HEK293 (cell line): Measurements from ENCODE around the gene PARD6G.
A peak's percentile ranks its signal among the peaks of the same experiment; 100 is the strongest.

ENCODE experiments used
- CTCF ChIA-PET: fragments of 350-600 bp; formaldehyde crosslinking; extraction: SDS; loops from one replicate; lab custom pipeline; 2021; ENCODE audit warnings: antibody characterized with exemption; lab: Yijun Ruan, JAX
- POLR2A ChIA-PET: fragments of 300-600 bp; formaldehyde crosslinking; extraction: SDS; loops from one replicate; lab custom pipeline; 2020; ENCODE audit warnings: antibody characterized with exemption, inconsistent platforms; lab: Yijun Ruan, JAX
- H3K27ac ChIP-seq: fragments of 200-500 bp; sonication (Bioruptor generic); 2 replicates; pipeline ENCODE4 v1.5.1; 2014; ENCODE audit warnings: low read depth, low read length, control low read depth, inconsistent platforms; ENCODE audit errors: extremely low read depth
- H3K36me3 ChIP-seq, 2 experiments: fragments of 200-500 bp in 1 of 2; sonication (Bioruptor generic) in 1 of 2; 1 replicate in 1 of 2; 2 replicates in 1 of 2; pipeline ENCODE4 v1.5.1; 2014 to 2017; ENCODE audit warnings: inconsistent platforms in 2 of 2, low read length in 2 of 2; ENCODE audit not compliant: control insufficient read depth in 2 of 2, insufficient read depth in 1 of 2
- H3K4me1 ChIP-seq: fragments of 200-500 bp; sonication (Bioruptor generic); 2 replicates; pipeline ENCODE4 v1.5.1; 2014; ENCODE audit warnings: mild to moderate bottlenecking, low read length, inconsistent platforms; ENCODE audit not compliant: control insufficient read depth, insufficient read depth
- H3K4me3 ChIP-seq: 2 replicates; pipeline ENCODE4 v1.5.1; 2011; ENCODE audit warnings: low read depth, mild to moderate bottlenecking, control low read depth, low read length, moderate library complexity
- H3K9me3 ChIP-seq: fragments of 200-500 bp; sonication (Bioruptor generic); 2 replicates; pipeline ENCODE4 v1.5.1; 2014; ENCODE audit warnings: low read depth, low read length, inconsistent platforms; ENCODE audit not compliant: control insufficient read depth, insufficient read depth
- IKZF3 ChIP-seq: fragments of 450-650 bp; IDR thresholded peaks from 2 replicates; pipeline ENCODE4 v1.5.0; 2018; ENCODE audit warnings: missing biosample characterization, mild to moderate bottlenecking, missing genetic modification characterization, moderate library complexity
- MEIS1 ChIP-seq: sonication (generic); formaldehyde crosslinking; IDR thresholded peaks from 2 replicates; pipeline ENCODE4 v1.8.1; 2022; ENCODE audit warnings: missing genetic modification reagents, mild to moderate bottlenecking, borderline replicate concordance
- SP2 ChIP-seq: fragments of 450-650 bp; formaldehyde crosslinking; IDR thresholded peaks from 2 replicates; pipeline ENCODE4 v1.5.1; 2016; ENCODE audit warnings: missing biosample characterization, missing genetic modification characterization
- ZFHX2 ChIP-seq: fragments of 450-650 bp; formaldehyde crosslinking; conservative IDR thresholded peaks from 2 replicates; pipeline ENCODE4 v1.5.1; 2016; ENCODE audit warnings: missing biosample characterization, missing genetic modification characterization
- ZNF112 ChIP-seq: fragments of 450-650 bp; formaldehyde crosslinking; IDR thresholded peaks from 2 replicates; pipeline ENCODE4 v1.5.0; 2017; ENCODE audit warnings: missing biosample characterization, missing genetic modification characterization
- ZNF354C ChIP-seq: fragments of 450-650 bp; formaldehyde crosslinking; IDR thresholded peaks from 2 replicates; pipeline ENCODE4 v1.5.1; 2016; ENCODE audit warnings: missing biosample characterization, missing genetic modification characterization, low read depth, borderline replicate concordance
- ZNF366 ChIP-seq: fragments of 450-650 bp; formaldehyde crosslinking; conservative IDR thresholded peaks from 2 replicates; pipeline ENCODE4 v1.5.1; 2016; ENCODE audit warnings: missing biosample characterization, missing genetic modification characterization
- ZNF391 ChIP-seq: fragments of 450-650 bp; formaldehyde crosslinking; IDR thresholded peaks from 2 replicates; pipeline ENCODE4 v1.5.1; 2016; ENCODE audit warnings: low read depth, missing biosample characterization, missing genetic modification characterization, borderline replicate concordance
- ZNF48 ChIP-seq: fragments of 450-650 bp; formaldehyde crosslinking; IDR thresholded peaks from 2 replicates; pipeline ENCODE4 v1.5.1; 2016; ENCODE audit warnings: missing biosample characterization, missing genetic modification characterization
- ZNF521 ChIP-seq: fragments of 450-650 bp; formaldehyde crosslinking; IDR thresholded peaks from 2 replicates; pipeline ENCODE4 v1.5.1; 2017; ENCODE audit warnings: missing biosample characterization, mild to moderate bottlenecking, missing genetic modification characterization
- ZNF529 ChIP-seq: fragments of 450-650 bp; formaldehyde crosslinking; IDR thresholded peaks from 2 replicates; pipeline ENCODE4 v1.5.1; 2017; ENCODE audit warnings: missing genetic modification characterization, missing biosample characterization; ENCODE audit not compliant: insufficient replicate concordance
- ZNF548 ChIP-seq: fragments of 450-650 bp; formaldehyde crosslinking; IDR thresholded peaks from 2 replicates; pipeline ENCODE4 v1.5.1; 2016; ENCODE audit warnings: missing biosample characterization, missing genetic modification characterization
- ZNF555 ChIP-seq: fragments of 450-650 bp; formaldehyde crosslinking; conservative IDR thresholded peaks from 2 replicates; pipeline ENCODE4 v1.5.1; 2017; ENCODE audit warnings: missing biosample characterization, mild to moderate bottlenecking, missing genetic modification characterization, inconsistent platforms
- ZNF561 ChIP-seq: fragments of 450-650 bp; IDR thresholded peaks from 2 replicates; pipeline ENCODE4 v1.5.1; 2018; ENCODE audit warnings: missing biosample characterization, missing genetic modification characterization, borderline replicate concordance
- ZNF747 ChIP-seq: fragments of 450-650 bp; formaldehyde crosslinking; IDR thresholded peaks from 2 replicates; pipeline ENCODE4 v1.5.1; 2016; ENCODE audit warnings: missing biosample characterization, missing genetic modification characterization
- ZNF777 ChIP-seq: fragments of 450-650 bp; formaldehyde crosslinking; IDR thresholded peaks from 2 replicates; pipeline ENCODE4 v1.5.1; 2017; ENCODE audit warnings: missing biosample characterization, missing genetic modification characterization, borderline replicate concordance
- ZNF785 ChIP-seq: fragments of 450-650 bp; formaldehyde crosslinking; IDR thresholded peaks from 2 replicates; pipeline ENCODE4 v1.5.1; 2016; ENCODE audit warnings: missing biosample characterization, missing genetic modification characterization
- TF ChIP-seq, protein P1 (sequence below): fragments of 450-650 bp; formaldehyde crosslinking; IDR thresholded peaks from 2 replicates; pipeline ENCODE4 v1.5.1; 2017; ENCODE audit warnings: missing biosample characterization, missing genetic modification characterization
- TF ChIP-seq, protein P2 (sequence below): sonication (generic); formaldehyde crosslinking; IDR thresholded peaks from 2 replicates; pipeline ENCODE4 v1.8.1; 2022; ENCODE audit warnings: mild to moderate bottlenecking, moderate library complexity, missing genetic modification reagents

The PARD6G gene

DNA sequence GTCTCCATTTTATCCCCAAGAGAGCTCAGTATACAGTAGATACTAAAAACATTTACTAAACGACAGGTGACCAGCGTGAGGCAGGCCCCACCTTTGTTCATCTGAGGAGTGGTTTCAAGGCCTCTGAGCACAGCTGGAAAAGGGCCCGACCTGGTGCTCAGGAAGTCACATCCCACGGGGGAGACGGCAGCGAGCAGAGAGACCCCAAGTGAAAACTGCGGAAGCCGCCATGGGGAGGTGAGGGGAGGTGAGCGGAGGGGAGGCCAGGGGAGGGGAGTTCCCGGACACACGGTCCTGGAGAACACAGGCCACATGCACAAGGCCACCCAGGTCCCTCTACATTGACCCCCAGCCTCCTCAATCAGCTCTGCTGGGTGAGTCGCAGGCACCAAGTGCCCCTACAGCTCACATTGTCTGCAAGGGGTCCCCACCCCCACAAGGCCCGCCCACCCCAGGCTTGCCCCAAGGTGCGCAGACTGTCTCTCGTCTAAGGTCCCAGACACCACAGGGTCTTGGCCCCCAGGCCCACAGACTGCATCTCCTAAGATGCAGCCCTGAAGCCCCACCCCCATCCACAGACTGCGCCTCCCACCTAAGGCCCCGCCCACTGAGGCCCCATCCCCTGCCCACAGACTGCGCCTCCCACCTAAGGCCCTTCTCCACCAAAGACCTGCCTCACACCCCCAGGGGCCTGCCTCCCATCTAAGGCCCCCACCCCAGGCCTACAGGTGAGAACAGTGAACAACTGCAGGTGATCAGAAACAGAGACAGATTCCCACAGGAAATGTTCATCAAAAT, 19.1 kb downstream of the PARD6G start:
- no peak overlapping the region for H3K4me3 ChIP-seq
- CTCF ChIA-PET, result no interaction called here
- POLR2A ChIA-PET, result no interaction called here
- peaks cover 7% of the 10 kb centered on the region; the same call in 1 of the 2 replicates for H3K4me1 ChIP-seq
- TF ChIP-seq, protein P1, sequence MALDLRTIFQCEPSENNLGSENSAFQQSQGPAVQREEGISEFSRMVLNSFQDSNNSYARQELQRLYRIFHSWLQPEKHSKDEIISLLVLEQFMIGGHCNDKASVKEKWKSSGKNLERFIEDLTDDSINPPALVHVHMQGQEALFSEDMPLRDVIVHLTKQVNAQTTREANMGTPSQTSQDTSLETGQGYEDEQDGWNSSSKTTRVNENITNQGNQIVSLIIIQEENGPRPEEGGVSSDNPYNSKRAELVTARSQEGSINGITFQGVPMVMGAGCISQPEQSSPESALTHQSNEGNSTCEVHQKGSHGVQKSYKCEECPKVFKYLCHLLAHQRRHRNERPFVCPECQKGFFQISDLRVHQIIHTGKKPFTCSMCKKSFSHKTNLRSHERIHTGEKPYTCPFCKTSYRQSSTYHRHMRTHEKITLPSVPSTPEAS (tag by site-specific recombination), result no peak
- TF ChIP-seq ZNF112 (no peak), ZFHX2 (tag by site-specific recombination) (0 out of 2 replicates have a peak, but pooled peaks have one; percentile 15), ZNF521 (no peak), MEIS1 (CRISPR knock-in tag) (no peak)
- no peaks in the 10 kb centered on the region for H3K36me3 ChIP-seq
- no peaks in the 10 kb centered on the region for H3K9me3 ChIP-seq
- no peak overlapping the region for H3K27ac ChIP-seq

DNA sequence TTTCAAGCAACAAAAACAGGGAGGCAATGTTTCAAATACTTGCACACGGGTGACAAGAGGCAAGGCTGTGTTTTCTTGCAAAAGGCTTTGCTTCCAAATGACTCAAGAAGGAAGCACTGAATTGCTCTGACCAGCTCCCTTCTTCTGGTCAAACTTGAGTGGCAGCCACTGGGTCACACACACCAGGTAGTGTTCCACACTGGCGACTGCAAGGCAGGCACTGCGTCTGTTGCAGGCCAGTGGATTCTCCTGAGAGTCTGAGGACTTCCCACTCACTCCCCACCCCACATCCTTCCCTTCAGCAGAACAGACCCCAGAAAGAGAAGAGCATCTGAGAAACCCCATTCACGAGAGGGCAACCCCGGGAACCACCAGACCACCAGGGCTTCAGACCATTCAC, 19.8 kb downstream of the PARD6G start:
- peaks cover 7% of the 10 kb centered on the region; the same call in 1 of the 2 replicates for H3K4me1 ChIP-seq
- CTCF ChIA-PET, result no interaction called here
- no peak overlapping the region for H3K4me3 ChIP-seq
- no peaks in the 10 kb centered on the region for H3K36me3 ChIP-seq
- no peaks in the 10 kb centered on the region for H3K9me3 ChIP-seq
- TF ChIP-seq ZNF548 (tag by site-specific recombination) (no peak), ZNF561 (tag by site-specific recombination) (no peak), ZNF555 (tag by site-specific recombination) (no peak), ZNF366 (tag by site-specific recombination) (no peak)
- POLR2A ChIA-PET, result no interaction called here
- no peak overlapping the region for H3K27ac ChIP-seq

DNA sequence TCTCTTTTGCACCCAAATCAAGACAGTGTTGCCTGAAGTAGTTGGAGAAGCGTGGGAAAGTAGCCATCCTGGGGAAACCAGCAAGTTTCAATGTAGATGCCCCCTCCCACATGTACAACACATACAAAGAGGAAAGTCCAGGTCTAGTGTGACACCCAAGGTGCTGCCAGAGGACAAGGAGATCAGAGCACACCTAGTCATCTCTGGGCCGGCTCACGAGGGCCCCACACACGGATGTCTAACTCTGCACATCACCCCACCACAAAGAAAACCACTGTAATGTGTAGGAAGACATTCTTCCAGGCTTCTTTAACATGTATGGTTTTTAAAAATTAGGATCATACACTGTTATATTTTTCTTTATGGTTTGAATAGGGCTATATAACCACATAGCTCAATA, 21.6 kb downstream of the PARD6G start:
- TF ChIP-seq ZNF48 (tag by site-specific recombination) (no peak), IKZF3 (tag by site-specific recombination) (no peak), SP2 (tag by site-specific recombination) (no peak), ZNF529 (tag by site-specific recombination) (no peak), ZNF747 (no peak), ZNF366 (tag by site-specific recombination) (no peak), ZNF777 (tag by site-specific recombination) (no peak), ZNF785 (tag by site-specific recombination) (no peak), ZNF354C (tag by site-specific recombination) (no peak), ZNF391 (tag by site-specific recombination) (no peak)
- TF ChIP-seq, protein P2, sequence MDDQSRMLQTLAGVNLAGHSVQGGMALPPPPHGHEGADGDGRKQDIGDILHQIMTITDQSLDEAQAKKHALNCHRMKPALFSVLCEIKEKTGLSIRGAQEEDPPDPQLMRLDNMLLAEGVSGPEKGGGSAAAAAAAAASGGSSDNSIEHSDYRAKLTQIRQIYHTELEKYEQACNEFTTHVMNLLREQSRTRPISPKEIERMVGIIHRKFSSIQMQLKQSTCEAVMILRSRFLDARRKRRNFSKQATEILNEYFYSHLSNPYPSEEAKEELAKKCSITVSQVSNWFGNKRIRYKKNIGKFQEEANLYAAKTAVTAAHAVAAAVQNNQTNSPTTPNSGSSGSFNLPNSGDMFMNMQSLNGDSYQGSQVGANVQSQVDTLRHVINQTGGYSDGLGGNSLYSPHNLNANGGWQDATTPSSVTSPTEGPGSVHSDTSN, result no peak
- ChIA-PET CTCF (no interaction called here), POLR2A (no interaction called here)
- H3K27ac ChIP-seq, result no peak overlapping the region
- H3K36me3 ChIP-seq, result no peaks in the 10 kb centered on the region
- no peaks in the 10 kb centered on the region; the same call in 1 of the 2 replicates for H3K9me3 ChIP-seq
- peaks cover 7% of the 10 kb centered on the region; the same call in 1 of the 2 replicates for H3K4me1 ChIP-seq
- H3K4me3 ChIP-seq, result no peak overlapping the region
